B cell (primary cell): Measurements from ENCODE around the gene POLR1C.
"Not testable (repeated sequence)": the region's sequence is repeated elsewhere in the genome, so short reads cannot be mapped to it uniquely, and the experiment has no call there.

ENCODE experiments used
- CTCF ChIP-seq: fragments of 200-600 bp; IDR thresholded peaks from one replicate; pipeline ENCODE4 v1.8.0; 2022; ENCODE audit warnings: antibody characterized with exemption, mild to moderate bottlenecking
- EZH2 ChIP-seq: IDR thresholded peaks from 2 replicates; pipeline ENCODE4 v1.6.1; 2012; ENCODE audit warnings: borderline replicate concordance, low read depth, mild to moderate bottlenecking, moderate library complexity, low read length; ENCODE audit not compliant: insufficient read depth, poor library complexity, severe bottlenecking

- not testable (repeated sequence) for TF ChIP-seq CTCF, EZH2
Observed at GRCh38 chr6:43557620-43558019, 40.7 kb downstream of the POLR1C start.
